GM19193 (cell line): ENCODE measurements around the gene CPPED1.
A peak's percentile ranks its signal among the peaks of the same experiment; 100 is the strongest.

Source experiments
- POLR2A ChIP-seq: IDR thresholded peaks from 4 replicates; pipeline ENCODE4 v1.6.1; 2011; ENCODE audit not compliant: insufficient read depth, insufficient read length; ENCODE audit errors: extremely low read depth

Gene CPPED1, protein sequence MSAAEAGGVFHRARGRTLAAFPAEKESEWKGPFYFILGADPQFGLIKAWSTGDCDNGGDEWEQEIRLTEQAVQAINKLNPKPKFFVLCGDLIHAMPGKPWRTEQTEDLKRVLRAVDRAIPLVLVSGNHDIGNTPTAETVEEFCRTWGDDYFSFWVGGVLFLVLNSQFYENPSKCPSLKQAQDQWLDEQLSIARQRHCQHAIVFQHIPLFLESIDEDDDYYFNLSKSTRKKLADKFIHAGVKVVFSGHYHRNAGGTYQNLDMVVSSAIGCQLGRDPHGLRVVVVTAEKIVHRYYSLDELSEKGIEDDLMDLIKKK

DNA sequence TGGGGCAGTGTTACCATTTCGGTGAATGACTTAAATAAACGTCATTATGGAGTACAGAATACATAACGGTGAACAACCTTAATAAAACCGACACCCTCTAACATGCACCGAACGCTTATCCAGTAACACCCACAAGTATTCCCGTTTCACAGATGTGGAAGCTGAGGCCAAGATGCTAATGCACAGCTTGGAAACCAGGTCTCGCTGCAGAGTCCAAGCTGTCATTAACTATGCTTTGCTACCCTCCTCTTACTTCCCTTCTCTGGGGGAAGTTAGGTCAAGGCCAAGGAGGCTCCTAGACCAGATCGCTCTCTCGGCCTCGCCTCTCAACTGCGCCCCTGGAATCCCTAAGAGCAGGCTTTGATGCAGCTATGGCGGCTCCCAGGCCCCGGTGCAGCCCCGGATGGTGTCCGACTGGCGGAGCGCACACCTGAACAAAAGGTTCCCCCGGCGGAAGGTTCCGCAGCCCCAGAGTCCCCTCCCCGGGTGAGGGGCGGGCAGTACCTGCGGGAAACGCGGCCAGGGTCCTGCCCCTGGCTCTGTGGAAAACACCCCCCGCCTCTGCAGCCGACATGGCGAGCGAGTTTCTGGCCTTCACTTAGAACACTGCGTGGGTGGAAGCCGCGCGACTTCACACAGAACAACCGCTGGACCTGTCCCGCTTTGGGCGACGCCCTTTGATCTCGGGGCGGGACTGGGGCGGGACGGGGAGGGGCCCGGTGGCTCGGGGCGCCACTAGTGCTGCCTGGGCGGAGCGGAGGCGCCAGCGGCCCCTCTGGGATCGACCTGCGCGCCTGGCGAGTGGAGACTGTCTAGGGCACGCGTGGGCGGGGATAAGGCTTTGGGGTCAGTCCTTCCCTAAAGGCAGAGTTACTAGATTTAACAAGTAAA, at the start of gene CPPED1:
Gene CPPED1 (minus strand): TSS at position 685 of the 891 bp plus-strand sequence. CDS start 111 bp downstream, at position 574.
- peak; percentile 85 for TF ChIP-seq POLR2A

DNA sequence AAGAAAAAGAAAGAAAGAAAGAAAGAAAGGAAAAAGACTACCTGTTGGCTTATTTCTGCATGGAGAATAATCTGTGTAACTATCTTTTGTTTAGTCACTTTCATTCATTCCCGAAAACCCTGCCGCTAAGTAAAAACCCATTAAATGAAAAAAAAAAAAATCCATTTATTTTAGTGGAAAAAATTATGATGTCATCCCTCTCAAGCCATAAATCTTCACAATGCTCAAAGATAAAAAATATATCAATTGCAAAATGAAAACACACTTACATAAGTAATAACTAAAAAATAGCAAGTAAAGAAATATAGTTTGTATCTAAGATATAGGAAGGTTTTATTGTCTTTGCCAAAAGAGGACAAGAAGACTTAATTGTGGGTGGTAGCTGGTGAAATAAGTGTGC, 46.5 kb upstream of the CPPED1 start:
- TF ChIP-seq POLR2A: no peak

DNA sequence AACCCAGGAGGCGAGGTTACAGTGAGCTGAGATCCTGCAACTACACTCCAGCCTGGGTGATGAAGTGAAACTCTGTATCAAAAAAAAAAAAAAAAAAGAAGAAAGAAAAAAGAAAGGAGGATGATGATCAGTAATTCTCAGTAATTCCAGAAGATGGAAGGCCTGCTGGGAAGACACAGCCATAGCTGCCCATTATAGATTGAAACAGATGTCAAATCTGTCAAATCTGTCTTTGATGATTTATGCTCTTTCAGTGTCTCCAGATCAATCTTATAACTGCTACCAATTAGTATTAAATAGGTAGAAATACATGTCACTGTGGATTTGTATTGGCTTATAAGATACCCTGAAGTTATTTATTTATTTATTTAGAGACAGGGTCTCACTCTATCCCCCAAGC, 42.9 kb upstream of the CPPED1 start:
- no peak for TF ChIP-seq POLR2A

DNA sequence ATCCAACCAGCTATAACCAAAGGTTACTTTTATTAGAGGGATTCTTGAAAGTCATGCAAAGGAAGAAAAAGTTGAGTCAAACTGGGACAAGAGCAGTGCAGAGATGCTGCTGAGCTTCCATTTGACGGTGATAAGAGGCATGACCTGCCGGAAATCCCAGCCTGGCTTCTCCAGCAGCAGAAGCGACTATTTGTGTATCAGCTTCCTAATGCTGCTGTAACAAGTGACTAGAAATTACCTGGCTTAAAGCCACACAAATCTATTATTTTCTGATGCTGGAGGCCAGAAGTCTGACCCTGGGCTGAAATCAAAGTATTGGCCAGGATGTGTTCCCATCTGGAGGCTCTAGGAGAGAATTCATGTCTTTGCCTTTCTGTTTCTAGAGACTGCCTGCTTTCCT, 41.6 kb upstream of the CPPED1 start:
- TF ChIP-seq POLR2A: no peak

DNA sequence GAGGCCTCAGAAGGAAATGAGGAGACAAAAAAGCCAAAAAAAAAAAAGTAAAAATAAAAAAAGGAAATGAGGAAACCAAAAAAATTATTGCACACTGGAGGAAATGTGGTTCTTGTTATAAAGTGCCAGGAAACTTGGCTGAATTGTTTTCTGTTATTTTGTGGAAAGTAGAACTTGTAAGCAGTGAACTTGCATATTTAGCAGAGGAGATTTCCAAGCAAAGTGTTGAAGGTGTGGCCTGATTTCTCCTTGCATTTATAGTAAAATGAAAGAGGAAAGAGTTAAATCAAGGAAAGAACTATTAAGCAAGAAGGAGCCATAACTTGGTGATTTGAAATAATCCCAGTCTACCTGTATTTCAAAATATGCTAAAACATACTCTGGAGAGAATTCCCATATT, 34.1 kb upstream of the CPPED1 start:
- no peak for TF ChIP-seq POLR2A

DNA sequence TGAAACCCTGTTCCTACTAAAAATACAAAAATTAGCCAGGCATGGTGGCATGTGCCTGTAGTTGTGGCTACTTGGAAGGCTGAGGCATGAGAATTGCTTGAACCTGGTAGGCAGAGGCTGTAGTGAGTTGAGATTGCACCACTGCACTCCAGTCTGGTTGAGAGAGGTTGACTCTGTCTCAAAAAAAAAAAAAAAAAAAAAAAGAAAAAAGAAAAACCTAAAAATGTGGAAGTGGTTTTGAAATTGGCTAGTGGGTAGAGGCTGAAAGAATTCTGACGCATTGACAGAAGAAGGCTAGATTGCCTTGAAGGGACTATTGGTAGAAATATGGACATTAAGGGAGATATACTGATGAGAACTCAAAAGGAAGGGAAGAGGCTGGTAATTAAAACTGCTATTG, 33.6 kb upstream of the CPPED1 start:
- no peak for TF ChIP-seq POLR2A

DNA sequence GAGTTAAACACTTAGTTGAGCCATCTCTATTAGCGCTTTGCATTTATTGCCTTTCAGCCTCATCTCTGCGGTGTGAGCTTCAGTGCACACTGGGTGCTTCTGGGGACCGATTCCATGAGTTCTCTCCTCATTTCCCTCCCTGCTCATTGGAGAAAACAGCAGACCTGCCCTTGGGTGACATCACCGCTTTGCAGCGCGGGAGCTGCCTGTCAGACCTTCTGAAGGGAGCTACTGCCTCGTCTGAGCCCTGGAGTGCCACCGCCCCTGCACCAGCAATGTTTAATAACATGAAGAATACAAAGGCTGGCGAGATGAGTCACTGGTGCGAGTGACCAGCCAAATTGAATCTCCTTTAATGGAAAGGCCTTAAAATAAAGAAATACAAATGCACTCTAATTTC, 30.2 kb upstream of the CPPED1 start:
- no peak for TF ChIP-seq POLR2A

DNA sequence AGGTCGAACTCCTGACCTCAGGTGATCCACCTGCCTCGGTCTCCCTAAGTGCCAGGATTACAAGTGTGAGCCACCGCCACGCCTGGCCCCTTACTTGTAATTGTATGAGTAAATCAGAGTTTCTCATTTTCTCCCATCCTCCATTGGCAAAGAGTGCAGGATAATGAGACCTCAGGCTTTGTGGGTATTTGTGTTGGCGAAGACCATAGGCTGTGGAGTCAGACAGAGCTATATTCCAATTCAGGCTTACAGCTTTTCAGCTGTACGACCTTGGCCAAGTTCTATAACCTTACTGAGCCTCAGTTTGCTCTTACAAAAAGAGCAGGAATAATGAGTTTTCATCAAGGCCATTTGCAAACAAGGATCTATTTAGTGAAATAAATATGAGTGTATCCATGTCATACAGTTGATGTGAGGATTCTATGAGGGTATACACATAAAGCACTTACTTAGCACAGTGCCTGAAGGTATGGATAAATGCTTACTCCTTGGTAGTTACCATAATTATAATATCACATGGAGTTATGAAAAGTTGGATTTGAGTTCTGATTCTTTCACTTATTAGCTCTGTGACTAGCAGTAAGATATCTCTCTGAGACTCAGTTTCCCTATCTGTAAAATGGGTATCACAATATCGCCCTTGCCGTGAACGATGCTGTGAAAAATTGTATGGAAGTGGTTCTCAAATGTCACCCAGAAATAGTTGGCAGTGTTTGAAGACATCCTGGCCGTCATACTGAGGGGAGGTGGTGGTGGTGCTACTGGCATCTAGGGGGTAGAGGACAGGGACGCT, 25.6 kb upstream of the CPPED1 start:
- no peak for TF ChIP-seq POLR2A

DNA sequence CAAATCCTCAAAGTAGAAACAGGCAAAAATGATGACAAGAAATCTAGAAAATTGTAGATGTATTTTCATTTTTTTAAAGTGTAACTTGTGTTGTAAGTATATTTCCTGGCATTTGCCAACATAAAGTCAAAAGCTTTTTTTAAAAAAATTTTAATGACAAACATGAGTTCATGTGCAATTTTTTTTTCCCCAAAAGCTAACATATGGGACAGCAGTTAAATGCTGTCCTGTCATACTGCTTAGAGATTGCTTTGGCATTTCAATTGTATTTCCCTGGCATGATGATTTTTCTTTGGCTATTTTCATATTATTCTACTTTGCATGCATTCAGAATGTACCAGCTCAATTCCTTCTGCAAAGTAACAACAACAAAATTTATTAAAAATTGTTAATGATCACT, 24.5 kb upstream of the CPPED1 start:
- no peak for TF ChIP-seq POLR2A

DNA sequence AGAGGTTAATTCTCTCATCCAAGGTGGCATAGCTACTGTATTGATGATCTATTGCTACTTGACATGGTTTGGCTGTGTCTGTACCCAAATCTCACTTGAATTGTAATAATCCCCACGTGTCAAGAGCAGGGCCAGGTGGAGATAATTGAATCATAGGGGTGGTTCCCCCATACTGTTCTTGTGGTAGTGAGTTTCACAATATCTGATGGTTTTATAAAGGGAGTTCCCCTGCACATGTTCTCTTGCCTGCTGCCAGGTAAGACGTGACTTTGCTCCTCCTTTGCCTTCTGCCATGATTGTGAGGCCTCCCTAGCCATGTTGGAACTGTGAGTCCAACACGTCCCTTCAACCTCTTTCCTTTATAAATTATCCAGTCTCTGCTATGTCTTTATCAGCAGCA, 22.9 kb upstream of the CPPED1 start:
- TF ChIP-seq POLR2A: no peak

DNA sequence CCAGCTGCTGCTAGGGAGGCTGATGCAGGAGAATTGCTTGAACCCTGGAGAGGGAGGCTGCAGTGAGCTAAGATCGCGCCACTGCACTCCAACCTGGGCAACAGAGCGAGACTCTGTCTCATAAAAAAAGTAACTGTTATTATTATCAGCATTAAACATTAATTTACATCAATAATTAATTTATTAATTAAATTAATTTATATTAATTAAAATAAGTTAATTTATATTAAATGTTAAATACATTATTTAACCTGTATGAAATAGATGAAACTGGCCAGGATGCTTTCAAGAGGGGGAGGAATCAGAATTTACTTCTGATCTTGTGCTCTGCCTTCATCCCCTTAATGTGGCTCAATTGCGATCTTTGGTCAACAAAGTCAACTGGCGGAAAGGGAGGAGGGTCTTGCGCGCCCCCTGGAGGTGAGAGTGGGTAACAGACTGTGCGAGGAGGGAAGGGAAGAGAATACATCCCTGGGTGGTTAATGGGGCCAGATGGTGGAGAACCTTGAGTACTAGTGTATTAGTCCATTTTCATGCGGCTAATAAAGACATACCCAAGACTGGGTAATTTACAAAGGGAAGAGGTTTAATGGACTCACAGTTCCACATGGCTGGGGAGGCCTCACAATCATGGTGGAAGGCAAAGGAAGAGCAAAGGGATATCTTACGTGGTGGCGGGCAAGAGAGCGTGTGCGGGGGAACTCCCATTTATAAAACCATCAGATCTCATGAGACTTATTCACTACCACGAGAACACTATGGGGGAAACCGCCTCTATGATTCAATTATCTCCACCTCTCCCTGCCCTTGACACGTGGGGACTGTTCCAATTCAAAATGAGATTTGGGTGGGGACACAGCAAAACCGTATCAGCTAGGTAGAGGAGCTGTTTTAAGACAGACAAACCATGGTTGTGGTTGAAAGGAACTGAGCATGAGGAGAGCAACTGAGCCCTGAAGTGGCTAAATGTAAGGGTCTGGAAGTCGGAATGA, 15.7 kb upstream of the CPPED1 start:
- TF ChIP-seq POLR2A: no peak

DNA sequence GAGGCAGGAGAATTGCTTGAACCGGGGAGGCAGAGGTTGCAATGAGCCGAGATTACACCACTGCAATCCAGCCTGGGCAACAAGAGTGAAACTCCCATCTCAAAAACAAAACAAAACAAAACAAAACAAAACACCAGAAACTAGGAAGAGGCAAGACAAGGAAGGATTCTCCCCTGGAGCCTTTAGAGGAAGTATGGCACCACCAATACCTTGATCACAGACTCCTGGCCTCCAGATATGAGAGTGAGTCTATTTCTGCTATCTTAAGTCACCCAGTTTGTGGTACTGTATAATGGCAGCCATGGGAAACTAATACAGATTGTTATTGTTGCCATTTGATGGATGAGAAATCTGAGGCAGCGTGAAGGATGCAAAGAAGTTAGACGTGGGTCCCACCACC, 14.6 kb upstream of the CPPED1 start:
- TF ChIP-seq POLR2A: no peak

DNA sequence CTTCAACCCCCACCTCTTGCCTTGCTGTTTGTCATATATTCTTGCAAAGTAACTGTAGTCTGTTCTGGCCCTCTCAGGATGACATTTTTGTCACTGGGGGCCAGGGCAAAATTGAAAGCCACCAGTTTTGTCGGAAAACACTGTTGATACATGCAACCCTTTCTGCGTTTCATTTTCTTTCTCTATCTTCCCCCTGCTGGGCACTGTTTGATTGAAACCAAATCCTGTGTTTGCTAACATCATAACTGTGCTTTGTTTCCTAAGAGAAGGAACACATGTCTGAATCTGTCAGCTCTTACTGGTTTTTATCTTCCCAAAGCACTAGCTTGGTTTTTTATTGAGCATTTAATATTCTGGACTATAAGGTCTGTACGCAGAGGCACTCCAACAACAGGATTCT, 11.7 kb upstream of the CPPED1 start:
- no peak for TF ChIP-seq POLR2A
